IPS-NIHi7 (cell line): Measurements from ENCODE around the gene RORC.
A peak's percentile ranks its signal among the peaks of the same experiment; 100 is the strongest.
"Not testable (repeated sequence)": the region's sequence is repeated elsewhere in the genome, so short reads cannot be mapped to it uniquely, and the experiment has no call there.

Experiments used
- DNase-seq: peaks from one replicate; pipeline ENCODE4 v3.0.0; 2012; ENCODE audit warnings: mixed read lengths; ENCODE audit errors: extremely low spot score

RORC gene

GRCh38 chr1:151805066-151805820 lies 26.4 kb downstream of the RORC start, which contains the start of gene LINGO4:
LINGO4 (minus strand) TSS chr1:151805419; CDS start chr1:151802704, 2,715 bp downstream.
- DNase-seq, result no peak

- no peak for DNase-seq
Measured at GRCh38 chr1:151803915-151804314, 27.7 kb downstream of the RORC start.

GRCh38 chr1:151803164-151803563 lies 28.4 kb downstream of the RORC start:
- no peak for DNase-seq

DNA sequence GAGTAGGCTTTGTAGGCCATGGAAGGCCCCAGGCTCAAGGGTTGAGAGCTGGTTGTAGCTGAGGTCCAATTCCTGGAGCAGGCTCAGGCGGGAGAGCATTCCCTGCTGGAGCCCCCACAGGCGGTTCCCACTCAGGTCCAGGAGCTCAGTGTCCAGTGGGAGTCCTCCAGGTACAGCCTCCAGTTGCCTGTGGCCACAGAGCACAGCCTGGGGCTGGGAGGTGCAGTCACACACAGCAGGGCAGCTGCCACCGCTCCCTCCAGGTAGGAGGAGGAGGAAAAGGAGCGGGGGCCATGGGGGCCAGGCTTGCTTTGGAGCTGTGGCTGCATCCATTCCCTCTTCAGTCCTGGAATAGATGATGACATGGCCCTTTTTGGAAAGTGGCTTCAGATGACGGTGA lies 29.2 kb downstream of the RORC start:
- DNase-seq, result no peak

- DNase-seq, result no peak
Measured at GRCh38 chr1:151801846-151802245, 29.8 kb downstream of the RORC start.

GRCh38 chr1:151801310-151801820 lies 30.2 kb downstream of the RORC start:
- no peak for DNase-seq

DNA sequence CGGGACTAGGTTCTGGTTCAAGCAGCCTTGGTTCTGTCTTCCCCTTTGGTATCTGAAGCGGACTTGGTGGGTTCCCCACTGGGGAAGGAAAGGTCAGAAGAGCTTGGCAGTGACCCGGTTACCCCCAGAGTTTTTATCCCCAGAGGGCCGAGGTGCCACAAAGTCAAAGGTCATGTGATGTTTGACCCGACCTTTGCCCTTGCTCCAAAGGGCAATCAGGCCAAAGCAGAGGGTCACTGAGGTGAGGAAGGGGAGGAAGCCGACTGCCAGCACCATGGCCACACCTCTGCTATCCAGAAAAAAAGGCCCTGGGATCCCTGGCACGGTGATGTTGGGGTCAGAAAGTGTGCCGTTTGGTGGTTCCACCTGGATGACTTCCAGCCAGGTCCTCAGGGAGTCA lies 30.8 kb downstream of the RORC start:
- no peak for DNase-seq

GRCh38 chr1:151799179-151800022 lies 32.2 kb downstream of the RORC start:
- no peak for DNase-seq

GRCh38 chr1:151798571-151798970 lies 33.0 kb downstream of the RORC start:
- DNase-seq, result no peak

- DNase-seq, result no peak
Measured at GRCh38 chr1:151790940-151791651, 40.5 kb downstream of the RORC start.

GRCh38 chr1:151790071-151790939 lies 41.3 kb downstream of the RORC start, which contains the start of gene TDRKH:
TDRKH (minus strand) TSS chr1:151790500; CDS start chr1:151783022, 7,478 bp downstream.
- DNase-seq, result peak; percentile 100

GRCh38 chr1:151787689-151788088 lies 43.9 kb downstream of the RORC start:
- DNase-seq, result no peak

- no peak for DNase-seq
Measured at GRCh38 chr1:151783796-151784195, 47.8 kb downstream of the RORC start.

DNA sequence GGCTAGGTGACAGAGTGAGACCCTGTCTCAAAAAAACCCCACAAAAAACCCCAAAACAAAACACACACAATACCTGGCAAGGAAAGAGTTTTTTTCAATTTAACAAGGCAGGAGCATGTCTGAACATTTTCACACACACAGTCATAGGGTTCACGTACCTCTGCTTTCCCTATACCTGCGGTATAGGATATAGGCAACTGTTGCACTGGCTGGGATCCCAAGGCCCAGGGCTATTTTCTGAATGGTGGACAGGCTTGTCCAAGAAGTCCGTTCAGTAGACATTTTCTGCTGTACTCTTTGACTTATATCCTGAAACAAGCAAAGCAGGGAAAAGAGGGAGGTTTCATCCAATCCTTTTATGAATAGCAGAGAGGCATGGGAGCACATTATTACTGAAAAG lies 48.9 kb downstream of the RORC start:
- no peak for DNase-seq

GRCh38 chr1:151782026-151782425 lies 49.6 kb downstream of the RORC start:
- not testable (repeated sequence) for DNase-seq

- DNase-seq, result not testable (repeated sequence)
Measured at GRCh38 chr1:151780736-151781135, 50.9 kb downstream of the RORC start.

DNA sequence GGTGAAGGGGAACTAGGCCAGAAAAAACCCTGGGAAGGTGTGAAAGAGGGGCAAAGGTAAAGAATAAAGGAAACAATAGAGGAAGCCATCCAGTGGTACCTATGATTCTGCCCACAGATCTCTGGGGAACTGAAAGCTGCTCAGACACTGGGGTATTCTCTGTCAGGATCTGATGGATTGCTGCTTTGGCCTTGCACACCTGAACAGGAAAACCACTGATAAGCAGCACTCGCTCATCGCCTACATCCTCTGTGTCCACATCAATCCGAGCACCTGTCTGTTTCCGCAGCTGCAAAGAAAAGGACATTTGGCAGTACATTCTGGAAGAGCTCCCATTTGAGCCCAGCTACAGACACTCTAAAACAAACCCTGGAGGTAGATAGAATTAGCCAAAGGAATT lies 51.8 kb downstream of the RORC start:
- no peak for DNase-seq

- DNase-seq, result no peak
Measured at GRCh38 chr1:151777317-151777716, 54.3 kb downstream of the RORC start.

- no peak for DNase-seq
Measured at GRCh38 chr1:151776665-151777062, 54.9 kb downstream of the RORC start.

DNA sequence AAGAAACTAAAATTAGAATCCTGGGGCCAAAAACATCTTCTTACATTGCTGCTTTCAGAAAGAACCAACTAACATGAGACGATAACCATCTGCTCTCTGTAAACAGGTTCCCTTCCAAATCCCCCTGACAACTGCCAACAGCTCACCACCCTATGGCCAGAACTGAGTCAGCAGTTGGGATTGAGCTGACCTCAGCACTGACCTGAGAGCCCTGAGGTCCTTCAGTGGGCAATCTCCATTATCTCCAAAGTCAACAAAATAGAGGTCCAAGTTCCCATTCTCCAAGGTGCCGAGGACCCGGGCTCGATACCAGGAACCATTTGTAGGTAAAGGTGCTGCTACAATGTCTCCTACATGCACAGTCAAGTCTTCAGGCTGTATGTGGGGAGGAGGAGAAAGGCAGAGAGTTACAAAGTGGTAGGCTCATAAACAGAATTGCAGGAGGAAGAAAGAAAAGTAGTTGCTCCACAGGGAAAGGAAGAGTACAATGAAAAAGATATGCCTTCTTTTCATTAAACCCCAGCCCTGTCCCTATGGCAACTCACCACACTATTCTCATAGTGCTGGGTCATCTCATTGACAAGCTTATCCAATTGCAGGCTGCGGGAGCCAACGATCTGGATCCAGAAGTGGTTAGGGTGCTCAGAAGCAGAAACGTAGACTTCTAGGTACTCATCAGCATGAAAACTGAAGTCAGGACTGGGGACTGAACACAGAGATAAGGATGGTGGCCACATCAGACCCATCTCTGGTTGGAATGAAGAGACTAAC lies 55.5 kb downstream of the RORC start:
- DNase-seq, result no peak
